ENCODE measurements around the gene CREB3L4.
"Not testable (repeated sequence)": the region's sequence is repeated elsewhere in the genome, so short reads cannot be mapped to it uniquely, and the experiment has no call there.

The CREB3L4 gene

DNA sequence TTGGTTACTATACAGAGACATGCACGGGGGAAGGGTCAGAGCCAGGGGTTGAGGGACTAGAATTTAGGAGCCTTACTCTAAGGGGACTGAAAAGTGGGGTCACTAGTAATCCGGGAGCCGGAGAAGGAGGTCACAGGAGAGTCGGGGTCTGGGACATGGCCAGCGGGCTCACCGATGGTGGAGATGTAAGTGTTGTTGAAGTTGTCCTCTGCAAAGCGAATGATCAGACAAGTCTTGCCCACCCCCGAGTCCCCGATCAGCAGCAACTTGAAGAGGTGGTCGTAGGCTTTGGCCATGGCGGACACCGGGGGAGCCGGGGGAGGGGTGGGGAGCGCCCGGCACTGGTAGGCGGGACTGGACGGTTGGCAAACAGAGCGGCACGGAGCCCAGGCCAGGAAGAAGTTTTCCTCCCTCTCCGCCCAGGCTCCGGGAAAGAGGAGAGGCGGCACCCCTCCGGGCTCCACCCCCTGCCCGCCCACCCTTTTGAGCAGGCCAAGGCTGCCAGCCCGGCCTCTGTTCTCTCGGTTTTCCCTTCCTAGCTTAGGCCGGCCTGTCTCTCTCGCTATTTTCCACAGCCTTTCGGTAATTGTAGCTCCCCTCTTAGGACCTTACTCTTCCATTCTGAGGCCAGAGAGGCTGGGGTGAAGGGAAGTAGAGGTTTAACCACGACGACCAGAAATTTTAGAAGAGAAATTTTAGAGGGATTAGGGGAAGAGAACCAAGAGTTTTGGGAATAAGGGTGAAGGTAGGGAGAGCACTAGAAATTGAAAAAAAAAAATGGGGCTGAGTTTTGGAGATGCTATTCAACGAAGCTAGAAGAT lies 18.4 kb downstream of the CREB3L4 start, which contains the start of gene RAB13:
Gene RAB13, minus strand, starts transcription at position 399 of the 821 bp plus-strand sequence. Its CDS starts 103 bp downstream, at position 296.
- no peak for DNase-seq (ENCODE audit: low read depth in 2 of 2)

- no peak for DNase-seq (ENCODE audit: low read depth in 2 of 2)
These were observed 19.9 kb downstream of the CREB3L4 start for GRCh38 chr1:153987621-153988020.

GRCh38 chr1:153990468-153991150 lies 22.9 kb downstream of the CREB3L4 start, which contains the start of gene RPS27:
Gene RPS27, plus strand, starts transcription at chr1:153990762. Its CDS starts 35 bp downstream, at chr1:153990797.
- DNase-seq (ENCODE audit: low read depth in 2 of 2), result peak; percentile 75 to 78

GRCh38 chr1:153991151-153991630 lies 23.5 kb downstream of the CREB3L4 start:
- no peak for DNase-seq (ENCODE audit: low read depth in 2 of 2)

DNA sequence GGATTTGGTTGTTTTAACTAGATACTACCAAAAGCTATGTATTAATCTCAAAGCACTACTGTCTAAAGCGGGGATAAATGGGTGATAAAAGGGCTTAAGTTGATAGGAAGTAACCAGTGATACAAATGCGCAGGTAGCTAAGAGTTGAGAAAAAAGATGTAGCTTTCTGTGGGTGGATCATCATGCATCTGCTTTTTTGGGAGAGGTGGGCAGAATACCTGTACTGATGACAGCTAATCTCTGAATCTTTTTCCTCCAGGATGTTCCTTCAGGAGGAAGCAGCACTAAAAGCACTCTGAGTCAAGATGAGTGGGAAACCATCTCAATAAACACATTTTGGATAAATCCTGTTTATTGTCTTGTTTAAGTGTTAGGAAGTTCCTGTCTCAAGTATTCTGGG lies 24.1 kb downstream of the CREB3L4 start:
- no peak for DNase-seq (ENCODE audit: low read depth in 2 of 2)

- no peak for DNase-seq (ENCODE audit: low read depth in 2 of 2)
These were observed 27.5 kb downstream of the CREB3L4 start for GRCh38 chr1:153995202-153995601.

GRCh38 chr1:153995640-153996039 lies 27.9 kb downstream of the CREB3L4 start:
- DNase-seq (ENCODE audit: low read depth in 2 of 2), result no peak

DNA sequence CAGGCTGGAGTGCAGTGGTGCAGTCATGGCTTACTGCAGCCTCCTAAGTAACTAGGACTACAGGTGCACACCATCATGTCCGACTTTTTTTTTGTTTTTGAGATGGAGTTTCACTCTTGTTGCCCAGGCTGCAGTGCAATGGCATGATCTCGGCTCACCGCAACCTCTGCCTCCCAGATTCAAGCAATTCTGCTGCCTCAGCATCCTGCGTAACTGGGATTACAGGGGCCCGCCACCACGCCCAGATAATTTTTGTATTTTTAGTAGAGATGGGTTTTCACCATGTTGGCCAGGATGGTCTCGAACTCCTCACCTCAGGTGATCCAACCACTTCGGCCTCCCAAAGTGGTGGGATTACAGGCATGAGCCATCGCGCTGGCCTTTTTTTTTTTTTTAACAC lies 29.2 kb downstream of the CREB3L4 start:
- not testable (repeated sequence) for DNase-seq (ENCODE audit: low read depth in 2 of 2)

GRCh38 chr1:154000420-154000819 lies 32.7 kb downstream of the CREB3L4 start:
- DNase-seq (ENCODE audit: low read depth in 2 of 2), result no peak

GRCh38 chr1:154006136-154006535 lies 38.4 kb downstream of the CREB3L4 start:
- DNase-seq (ENCODE audit: low read depth in 2 of 2), result no peak

GRCh38 chr1:154012129-154012528 lies 44.4 kb downstream of the CREB3L4 start:
- DNase-seq (ENCODE audit: low read depth in 2 of 2), result no peak

GRCh38 chr1:154012543-154012942 lies 44.8 kb downstream of the CREB3L4 start:
- DNase-seq (ENCODE audit: low read depth in 2 of 2), result not testable (repeated sequence)

DNA sequence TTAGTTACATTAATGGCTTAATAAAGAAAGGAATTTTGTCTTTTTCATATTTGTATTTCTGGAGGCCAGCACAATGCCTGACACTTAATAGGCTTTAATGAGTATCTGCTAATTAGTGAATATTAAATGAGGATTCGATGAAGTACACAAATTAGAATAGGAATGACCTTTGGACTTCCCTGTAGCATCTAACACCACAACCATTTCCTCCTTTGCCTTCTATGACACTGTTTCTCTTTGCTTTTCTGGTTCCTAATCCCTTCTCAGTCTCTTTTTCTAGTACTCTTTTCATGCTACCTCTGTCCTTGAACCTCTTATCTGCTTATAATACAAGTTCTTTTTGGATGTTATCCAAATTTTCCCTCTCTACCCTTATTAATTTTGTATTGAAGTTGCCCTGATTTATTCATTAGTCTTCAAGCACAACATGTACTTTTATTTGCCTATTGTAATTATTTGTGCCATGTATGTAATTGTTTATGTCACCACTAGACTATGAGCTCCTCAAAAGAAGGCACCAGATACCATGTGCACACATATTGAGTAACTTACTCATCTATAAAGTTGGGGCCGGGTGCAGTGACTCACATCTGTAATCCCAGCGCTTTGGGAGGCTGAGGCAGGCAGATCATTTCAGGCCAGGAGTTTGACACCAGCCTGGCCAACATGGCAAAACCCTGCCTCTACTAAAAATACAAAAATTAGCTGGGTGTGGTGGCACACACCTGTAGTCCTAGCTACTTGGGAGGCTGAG lies 46.6 kb downstream of the CREB3L4 start:
- no peak for DNase-seq (ENCODE audit: low read depth in 2 of 2)

- no peak for DNase-seq (ENCODE audit: low read depth in 2 of 2)
These were observed 51.6 kb downstream of the CREB3L4 start for GRCh38 chr1:154019269-154019668.

DNA sequence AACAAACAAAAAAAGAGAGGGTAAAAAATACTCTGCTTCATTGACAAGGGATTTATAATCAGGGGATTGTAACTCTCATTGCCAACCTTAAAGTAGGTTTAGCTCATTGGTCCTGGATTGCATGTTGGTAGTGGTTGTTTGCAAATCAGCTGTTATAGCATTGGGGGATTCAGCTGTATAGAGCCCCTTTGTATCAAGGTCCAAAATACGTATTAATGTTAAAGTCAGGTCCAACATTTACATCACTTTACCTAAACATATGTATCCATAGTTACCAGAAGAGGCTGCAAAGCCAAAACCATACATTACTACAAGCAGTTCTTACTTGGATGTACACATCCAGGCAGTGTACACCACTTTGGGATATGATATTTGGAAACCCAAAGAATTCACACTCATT lies 52.2 kb downstream of the CREB3L4 start:
- DNase-seq (ENCODE audit: low read depth in 2 of 2), result no peak

All from stimulated activated CD8-positive, alpha-beta memory T cell treated with anti-CD3 and anti-CD28 coated beads, Interleukin-15, amount 100 ng/mL, for 48 hours (primary cell).